Spleen (tissue), 7 donors: ENCODE measurements around the gene TRIM41.

Source experiments
- CTCF ChIP-seq, 11 experiments: fragments of 200-600 bp in 7 of 11; fragments of 450-650 bp in 4 of 11; sonication (generic) in 4 of 11; IDR thresholded peaks in 8 of 11; conservative IDR thresholded peaks in 3 of 11; 1 replicate in 7 of 11; 2 replicates in 4 of 11; pipeline versions ENCODE4 v1.4.0 to v1.8.0; 2016 to 2021; ENCODE audit warnings: antibody characterized with exemption in 11 of 11, inconsistent platforms in 4 of 11, mild to moderate bottlenecking in 1 of 11
- POLR2A ChIP-seq, 3 donors: fragments of 450-650 bp; IDR thresholded peaks; one replicate each; pipeline ENCODE4 v1.5.1; 2017; ENCODE audit warnings: antibody characterized with exemption in 3 of 3, mild to moderate bottlenecking in 1 of 3
- POLR2AphosphoS5 ChIP-seq, 3 donors: sonication (generic); formaldehyde crosslinking; IDR thresholded peaks; one replicate each; pipeline ENCODE4 v1.5.1; 2017; ENCODE audit warnings: antibody characterized with exemption in 3 of 3
- donor health status: DM: no; HTN: no; CAD: no; lungs with moderate emphysema.
- donor health status: DM: no; HTN: no; CAD: no.
- donor health status: DM: no; HTN: no; CAD: no.

- TF ChIP-seq CTCF (IDR thresholded peaks at IDR 0.05 in 8 of 11, conservative IDR thresholded peaks at IDR 0.05 in 3 of 11): peak in 3 of 11 experiments; percentile 34 to 55 (median 39)
- no peak for TF ChIP-seq POLR2A (IDR thresholded peaks at IDR 0.05)
- TF ChIP-seq POLR2AphosphoS5 (IDR thresholded peaks at IDR 0.05): no peak
These were observed 437 bp upstream of the TRIM41 start for GRCh38 chr5:181222630-181223057.
